ENCODE measurements around the gene ZNF318.
"Not testable (repeated sequence)": the region's sequence is repeated elsewhere in the genome, so short reads cannot be mapped to it uniquely, and the experiment has no call there.

Gene ZNF318

DNA sequence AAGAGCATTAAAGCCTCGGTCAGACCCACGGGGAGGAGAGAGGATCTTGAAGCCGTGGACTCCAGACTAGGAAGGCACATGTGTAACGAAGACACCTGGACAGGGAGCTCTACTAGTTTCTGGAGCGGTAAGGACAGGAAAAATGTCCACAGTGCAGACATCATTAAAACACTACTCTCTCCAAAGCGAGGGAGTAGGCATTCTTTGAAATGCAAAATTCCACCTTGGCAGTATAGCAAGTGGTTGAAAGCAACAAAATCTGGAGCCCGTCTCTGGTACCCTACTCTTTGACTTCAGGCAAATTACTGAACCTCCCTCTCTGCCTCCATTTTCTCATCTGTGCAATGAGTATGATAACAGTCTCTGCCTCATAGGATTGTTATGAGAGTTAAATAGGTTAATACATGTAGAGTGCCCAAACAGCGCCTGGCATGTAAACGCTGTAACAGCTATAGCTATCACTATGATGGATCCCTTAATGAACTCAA, 60.4 kb downstream of the ZNF318 start:
- DNase-seq (ENCODE audit: low spot score in 2 of 2) = no peak
- Histone ChIP-seq H3K9me3 (no peaks in the 10 kb centered on the region), H3K27me3 (ENCODE audit: low read depth) (no peaks in the 10 kb centered on the region), H3K36me3 (replicated peaks) (no peaks in the 10 kb centered on the region), H3K4me3 (peak overlapping the region; percentile 36), H3K4me1 (peaks cover 21% of the 10 kb centered on the region)
- in situ Hi-C loops (cut with MboI; ENCODE audit: low sequenced_read_pairs) = no loop called here

GRCh38 chr6:43308101-43308989, 61.1 kb downstream of the ZNF318 start, which contains the start of gene CRIP3:
Gene CRIP3, minus strand, starts transcription at chr6:43308826. Its CDS starts 34 bp downstream, at chr6:43308792.
- no peaks in the 10 kb centered on the region for H3K9me3 ChIP-seq
- in situ Hi-C loops (cut with MboI; ENCODE audit: low sequenced_read_pairs) = no loop called here
- no peaks in the 10 kb centered on the region for H3K36me3 ChIP-seq (replicated peaks)
- DNase-seq (ENCODE audit: low spot score in 2 of 2) = peak; percentile 21 to 77
- H3K27me3 ChIP-seq (ENCODE audit: low read depth) = no peaks in the 10 kb centered on the region
- H3K4me1 ChIP-seq = peaks cover 21% of the 10 kb centered on the region
- peak within 1 kb of the TSS; percentile 36 for H3K4me3 ChIP-seq

DNA sequence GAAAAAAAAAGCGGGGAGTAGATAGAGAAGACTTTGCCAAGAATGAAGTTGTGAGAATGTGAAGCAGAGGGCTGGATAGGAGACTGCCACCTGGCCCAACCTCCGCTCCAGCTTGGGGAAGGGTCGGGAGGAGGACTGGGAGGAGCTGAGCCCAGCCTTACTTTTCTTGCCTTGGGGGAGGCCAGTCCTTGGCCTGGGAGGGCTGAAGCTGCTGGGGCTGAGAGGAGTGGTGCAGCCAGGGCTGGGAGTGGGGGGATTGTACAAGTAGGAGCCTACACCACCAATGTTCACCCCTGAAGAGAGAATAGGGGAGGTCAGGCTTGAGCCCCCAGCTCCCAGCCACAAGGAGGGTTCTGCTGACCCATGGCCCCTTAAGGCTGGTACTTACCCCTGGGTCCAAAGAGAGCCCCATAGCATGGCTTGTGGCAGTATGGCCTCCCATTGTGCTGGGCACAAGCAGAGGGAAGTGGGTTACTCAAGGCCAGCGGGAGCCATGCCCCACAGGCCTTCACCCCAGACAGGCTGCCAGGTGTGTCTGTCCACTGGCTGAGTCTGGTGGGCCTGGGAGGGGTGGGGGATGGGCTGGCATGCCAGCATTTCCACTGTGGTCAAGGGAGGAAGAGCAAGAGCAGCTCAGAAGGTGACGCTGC, 61.9 kb downstream of the ZNF318 start:
- no peak for DNase-seq (ENCODE audit: low spot score in 2 of 2)
- Histone ChIP-seq H3K4me1 (peaks cover 21% of the 10 kb centered on the region), H3K27me3 (ENCODE audit: low read depth) (no peaks in the 10 kb centered on the region), H3K9me3 (no peaks in the 10 kb centered on the region), H3K36me3 (replicated peaks) (no peaks in the 10 kb centered on the region), H3K4me3 (peak overlapping the region; percentile 36; the same call in 1 of the 2 replicates)
- in situ Hi-C loops (cut with MboI; ENCODE audit: low sequenced_read_pairs) = no loop called here

GRCh38 chr6:43306086-43306485, 63.4 kb downstream of the ZNF318 start:
- in situ Hi-C loops (cut with MboI; ENCODE audit: low sequenced_read_pairs) = no loop called here
- H3K4me3 ChIP-seq = no peak overlapping the region
- H3K9me3 ChIP-seq = no peaks in the 10 kb centered on the region
- peaks cover 21% of the 10 kb centered on the region for H3K4me1 ChIP-seq
- DNase-seq (ENCODE audit: low spot score in 2 of 2) = no peak
- H3K27me3 ChIP-seq (ENCODE audit: low read depth) = no peaks in the 10 kb centered on the region
- H3K36me3 ChIP-seq (replicated peaks) = no peaks in the 10 kb centered on the region

- no peak for DNase-seq (ENCODE audit: low spot score in 2 of 2)
- H3K4me3 ChIP-seq = no peak overlapping the region
- H3K4me1 ChIP-seq = peaks cover 15% of the 10 kb centered on the region
- no peaks in the 10 kb centered on the region for H3K27me3 ChIP-seq (ENCODE audit: low read depth)
- H3K36me3 ChIP-seq (replicated peaks) = no peaks in the 10 kb centered on the region
- H3K9me3 ChIP-seq = no peaks in the 10 kb centered on the region
- in situ Hi-C loops (cut with MboI; ENCODE audit: low sequenced_read_pairs) = no loop called here
Observed at GRCh38 chr6:43304882-43305281, 64.6 kb downstream of the ZNF318 start.

- H3K4me3 ChIP-seq = no peak overlapping the region
Observed at GRCh38 chr6:43304361-43304760, 65.1 kb downstream of the ZNF318 start.

GRCh38 chr6:43303751-43304331, 65.6 kb downstream of the ZNF318 start:
- no peak overlapping the region for H3K4me3 ChIP-seq
- H3K9me3 ChIP-seq = no peaks in the 10 kb centered on the region
- no peak for DNase-seq (ENCODE audit: low spot score in 2 of 2)
- H3K4me1 ChIP-seq = peaks cover 7% of the 10 kb centered on the region
- no peaks in the 10 kb centered on the region for H3K27me3 ChIP-seq (ENCODE audit: low read depth)
- in situ Hi-C loops (cut with MboI; ENCODE audit: low sequenced_read_pairs) = no loop called here
- H3K36me3 ChIP-seq (replicated peaks) = no peaks in the 10 kb centered on the region

More at GRCh38 chr6:43304361-43304760, 65.1 kb downstream of the ZNF318 start:
- in situ Hi-C loops (cut with MboI; ENCODE audit: low sequenced_read_pairs) = no loop called here
- no peaks in the 10 kb centered on the region for H3K9me3 ChIP-seq
- H3K27me3 ChIP-seq (ENCODE audit: low read depth) = no peaks in the 10 kb centered on the region
- H3K36me3 ChIP-seq (replicated peaks) = no peaks in the 10 kb centered on the region
- H3K4me1 ChIP-seq = peaks cover 12% of the 10 kb centered on the region
- DNase-seq (ENCODE audit: low spot score in 2 of 2) = no peak

DNA sequence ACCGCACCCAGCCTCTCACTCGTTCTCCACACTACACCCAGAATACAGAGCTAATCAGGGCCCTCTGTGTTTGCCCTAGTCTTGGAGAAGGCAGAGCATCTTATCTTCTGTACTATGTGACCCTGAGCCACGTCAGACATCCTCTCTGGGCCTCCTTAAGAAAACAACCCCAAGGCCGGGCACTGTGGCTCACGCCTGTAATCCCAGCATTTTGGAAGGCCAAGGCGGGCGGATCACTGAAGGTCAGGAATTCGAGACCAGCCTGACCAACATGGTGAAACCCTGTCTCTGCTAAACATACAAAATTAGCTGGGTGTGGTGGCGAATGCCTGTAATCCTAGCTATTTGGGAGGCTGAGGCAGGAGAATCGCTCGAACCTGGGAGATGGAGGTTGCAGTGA, 66.4 kb downstream of the ZNF318 start:
- H3K9me3 ChIP-seq; DNase-seq (ENCODE audit: low spot score in 2 of 2); H3K4me1 ChIP-seq; H3K4me3 ChIP-seq; in situ Hi-C loops (cut with MboI; ENCODE audit: low sequenced_read_pairs); H3K27me3 ChIP-seq (ENCODE audit: low read depth); H3K36me3 ChIP-seq (replicated peaks): not testable (repeated sequence)

DNA sequence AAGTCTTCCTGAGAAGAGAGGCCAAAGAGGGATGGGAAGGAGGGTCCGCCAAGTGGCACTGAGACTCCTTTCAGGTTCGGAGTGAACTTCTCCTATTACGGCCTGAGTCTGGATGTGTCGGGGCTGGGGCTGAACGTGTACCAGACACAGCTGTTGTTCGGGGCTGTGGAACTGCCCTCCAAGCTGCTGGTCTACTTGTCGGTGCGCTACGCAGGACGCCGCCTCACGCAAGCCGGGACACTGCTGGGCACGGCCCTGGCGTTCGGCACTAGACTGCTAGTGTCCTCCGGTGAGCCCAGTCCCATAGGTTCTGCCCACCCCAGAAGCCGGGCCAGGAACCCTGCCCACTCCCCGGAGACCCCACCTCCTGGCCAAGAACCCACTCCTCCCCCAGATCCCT, 67.3 kb downstream of the ZNF318 start:
- H3K4me1 ChIP-seq = no peaks in the 10 kb centered on the region
- H3K36me3 ChIP-seq (replicated peaks) = no peaks in the 10 kb centered on the region
- no peaks in the 10 kb centered on the region for H3K27me3 ChIP-seq (ENCODE audit: low read depth)
- in situ Hi-C loops (cut with MboI; ENCODE audit: low sequenced_read_pairs) = no loop called here
- H3K4me3 ChIP-seq = no peak overlapping the region
- DNase-seq (ENCODE audit: low spot score in 2 of 2) = no peak
- H3K9me3 ChIP-seq = no peaks in the 10 kb centered on the region

DNA sequence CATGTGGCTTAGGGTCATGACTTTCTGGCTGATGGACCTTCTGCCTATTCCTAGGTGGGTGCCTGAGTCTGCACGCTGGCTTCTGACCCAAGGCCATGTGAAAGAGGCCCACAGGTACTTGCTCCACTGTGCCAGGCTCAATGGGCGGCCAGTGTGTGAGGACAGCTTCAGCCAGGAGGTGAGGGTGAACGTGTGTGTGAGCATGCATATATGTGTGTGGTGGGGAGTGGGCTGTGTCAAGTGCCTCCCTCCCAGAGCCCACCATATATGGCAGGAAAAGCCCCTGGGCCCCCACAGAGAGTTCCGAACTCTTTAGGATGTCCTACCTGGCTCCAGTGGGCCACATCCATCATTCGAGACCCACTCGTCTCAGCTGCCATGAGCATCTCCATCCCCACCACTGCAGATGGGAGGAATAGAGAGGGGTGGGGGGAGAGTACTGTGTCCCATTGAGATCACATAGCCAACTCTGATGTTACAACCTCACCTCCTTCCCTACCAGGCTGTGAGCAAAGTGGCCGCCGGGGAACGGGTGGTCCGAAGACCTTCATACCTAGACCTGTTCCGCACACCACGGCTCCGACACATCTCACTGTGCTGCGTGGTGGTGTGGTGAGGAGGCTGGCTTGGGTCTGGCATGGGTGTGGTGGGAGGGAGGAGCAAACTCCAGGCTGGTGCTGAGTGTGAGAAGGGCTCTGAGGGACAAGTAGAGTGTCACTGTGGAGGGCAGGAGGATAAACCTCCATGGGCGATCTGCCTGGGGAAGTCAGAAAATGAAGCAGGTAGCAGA, 68.2 kb downstream of the ZNF318 start:
- Histone ChIP-seq H3K9me3 (no peaks in the 10 kb centered on the region), H3K4me1 (no peaks in the 10 kb centered on the region), H3K4me3 (no peak overlapping the region), H3K36me3 (replicated peaks) (no peaks in the 10 kb centered on the region), H3K27me3 (ENCODE audit: low read depth) (no peaks in the 10 kb centered on the region)
- in situ Hi-C loops (cut with MboI; ENCODE audit: low sequenced_read_pairs) = no loop called here
- no peak for DNase-seq (ENCODE audit: low spot score in 2 of 2)

DNA sequence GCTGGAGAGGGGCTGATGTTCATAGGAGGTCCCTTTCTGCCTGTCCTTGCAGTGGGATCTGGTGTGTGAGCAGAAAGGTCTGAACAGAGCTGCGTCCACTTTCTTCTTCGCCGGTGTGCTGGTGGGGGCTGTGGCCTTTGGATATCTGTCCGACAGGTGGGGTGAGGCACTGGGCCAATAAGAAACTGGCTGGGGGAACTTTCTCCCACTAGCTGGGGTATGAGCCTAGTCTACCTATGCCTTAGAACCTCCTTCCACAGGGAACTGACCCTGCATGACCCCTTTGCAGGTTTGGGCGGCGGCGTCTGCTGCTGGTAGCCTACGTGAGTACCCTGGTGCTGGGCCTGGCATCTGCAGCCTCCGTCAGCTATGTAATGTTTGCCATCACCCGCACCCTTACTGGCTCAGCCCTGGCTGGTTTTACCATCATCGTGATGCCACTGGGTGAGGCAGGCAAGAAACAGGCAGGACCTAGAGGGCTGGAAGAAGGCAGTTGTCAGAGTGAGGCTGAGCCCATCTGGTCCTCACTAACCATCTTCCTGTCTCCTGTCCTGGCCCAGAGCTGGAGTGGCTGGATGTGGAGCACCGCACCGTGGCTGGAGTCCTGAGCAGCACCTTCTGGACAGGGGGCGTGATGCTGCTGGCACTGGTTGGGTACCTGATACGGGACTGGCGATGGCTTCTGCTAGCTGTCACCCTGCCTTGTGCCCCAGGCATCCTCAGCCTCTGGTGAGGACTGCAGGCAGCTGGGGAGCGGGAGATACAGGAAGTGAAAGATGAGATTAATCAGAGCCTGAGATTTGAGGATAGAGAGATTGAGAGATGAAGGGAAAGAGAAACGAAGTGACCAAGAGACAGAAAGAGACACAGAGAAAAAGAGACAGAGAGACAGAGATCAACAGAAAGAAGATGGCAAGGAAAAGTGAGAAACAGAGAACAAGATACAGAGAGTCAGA, 69.8 kb downstream of the ZNF318 start:
- in situ Hi-C loops (cut with MboI; ENCODE audit: low sequenced_read_pairs) = no loop called here
- Histone ChIP-seq H3K4me1 (no peaks in the 10 kb centered on the region), H3K4me3 (no peak overlapping the region), H3K9me3 (no peaks in the 10 kb centered on the region), H3K36me3 (replicated peaks) (no peaks in the 10 kb centered on the region), H3K27me3 (ENCODE audit: low read depth) (no peaks in the 10 kb centered on the region)
- DNase-seq (ENCODE audit: low spot score in 2 of 2) = no peak

GRCh38 chr6:43298565-43299337, 70.7 kb downstream of the ZNF318 start:
- in situ Hi-C loops (cut with MboI; ENCODE audit: low sequenced_read_pairs) = no loop called here

More at GRCh38 chr6:43298565-43299337, 70.7 kb downstream of the ZNF318 start:
- no peaks in the 10 kb centered on the region for H3K27me3 ChIP-seq (ENCODE audit: low read depth)
- no peak for DNase-seq (ENCODE audit: low spot score in 2 of 2)
- H3K4me3 ChIP-seq = no peak overlapping the region
- H3K36me3 ChIP-seq (replicated peaks) = no peaks in the 10 kb centered on the region
- no peaks in the 10 kb centered on the region for H3K4me1 ChIP-seq
- no peaks in the 10 kb centered on the region for H3K9me3 ChIP-seq

Measured in HAP-1 (cell line).